Ramos (cell line): ENCODE measurements around the gene CTSS.
"Not testable (repeated sequence)": the region's sequence is repeated elsewhere in the genome, so short reads cannot be mapped to it uniquely, and the experiment has no call there.

Experiments used
- in situ Hi-C: fragments of 300-500 bp; cut with MboI; formaldehyde crosslinking; loops from one replicate; pipeline ENCODE4 v1.14.3; 2022; ENCODE audit warnings: low sequenced_read_pairs; ENCODE audit not compliant: unreplicated experiment

CTSS gene

GRCh38 chr1:150775931-150776505 lies 10.4 kb upstream of the CTSS start:
- in situ Hi-C loops, result not testable (repeated sequence)

DNA sequence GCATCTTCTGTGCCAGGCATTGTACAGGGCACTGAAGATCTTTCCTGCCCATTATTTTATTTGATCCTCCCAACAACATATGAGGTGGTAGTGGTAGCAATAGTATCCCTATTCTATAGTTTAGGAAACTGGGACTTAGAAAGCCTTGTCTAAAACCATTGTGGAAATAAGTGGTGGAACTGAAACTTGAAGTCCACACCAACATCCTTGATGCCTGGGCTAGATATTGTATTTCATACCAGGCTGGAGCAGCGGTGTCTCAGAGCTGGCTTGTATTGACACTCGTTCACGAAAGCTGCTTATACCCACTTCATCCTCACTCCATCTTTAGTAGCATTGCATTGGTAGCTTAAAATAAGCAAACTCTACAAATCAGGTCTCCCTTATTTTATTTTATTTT lies 9.7 kb upstream of the CTSS start:
- in situ Hi-C loops, result no loop called here

GRCh38 chr1:150772326-150772725 lies 6.7 kb upstream of the CTSS start:
- in situ Hi-C loops, result no loop called here

GRCh38 chr1:150767704-150768103 lies 2.1 kb upstream of the CTSS start:
- in situ Hi-C loops, result not testable (repeated sequence)

GRCh38 chr1:150765977-150766301 lies 361 bp upstream of the CTSS start:
- in situ Hi-C loops, result not testable (repeated sequence)

- in situ Hi-C loops, result no loop called here
Measured at GRCh38 chr1:150764617-150765101, 919 bp downstream of the CTSS start.

DNA sequence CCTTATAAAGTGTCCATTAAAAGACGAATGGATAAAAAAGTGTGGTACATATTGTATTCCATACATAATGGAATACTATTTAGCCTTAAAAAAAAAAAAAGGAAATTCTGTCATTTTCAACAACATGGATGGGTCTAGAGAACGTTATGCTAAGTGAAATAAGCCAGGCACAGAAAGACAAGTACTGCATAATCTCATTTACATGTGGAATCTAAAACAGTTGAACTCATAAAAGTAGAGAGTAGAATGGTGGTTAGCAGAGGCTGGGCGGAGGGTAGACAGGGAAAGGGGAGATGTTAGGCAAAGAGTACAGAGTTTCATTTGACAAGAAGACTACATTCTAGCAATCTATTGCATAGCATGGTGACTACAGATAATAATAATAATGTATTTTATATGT lies 2.6 kb downstream of the CTSS start:
- in situ Hi-C loops, result no loop called here

GRCh38 chr1:150762552-150762951 lies 3.0 kb downstream of the CTSS start:
- in situ Hi-C loops, result no loop called here

- in situ Hi-C loops, result no loop called here
Measured at GRCh38 chr1:150761801-150762200, 3.8 kb downstream of the CTSS start.

GRCh38 chr1:150760013-150760412 lies 5.6 kb downstream of the CTSS start:
- in situ Hi-C loops, result no loop called here

DNA sequence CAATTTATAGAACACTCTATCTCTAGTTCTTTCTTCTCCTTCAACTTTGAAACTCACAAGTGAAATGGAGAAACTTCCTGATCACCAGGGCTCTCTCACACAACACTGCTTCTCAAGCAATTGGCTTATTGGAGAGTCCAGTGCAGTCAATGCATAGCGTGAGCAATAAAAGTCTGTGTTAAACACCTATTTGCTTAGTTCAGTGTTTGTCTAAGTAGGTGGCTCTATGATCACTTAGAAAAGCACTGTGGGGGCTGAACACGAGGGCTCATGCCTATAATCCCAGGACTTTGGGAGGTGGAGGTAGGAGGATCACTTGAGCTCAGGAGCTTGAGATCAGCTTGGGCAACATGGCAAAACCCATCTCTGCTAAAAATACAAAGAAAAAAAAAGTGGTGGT lies 12.2 kb downstream of the CTSS start:
- in situ Hi-C loops, result no loop called here

DNA sequence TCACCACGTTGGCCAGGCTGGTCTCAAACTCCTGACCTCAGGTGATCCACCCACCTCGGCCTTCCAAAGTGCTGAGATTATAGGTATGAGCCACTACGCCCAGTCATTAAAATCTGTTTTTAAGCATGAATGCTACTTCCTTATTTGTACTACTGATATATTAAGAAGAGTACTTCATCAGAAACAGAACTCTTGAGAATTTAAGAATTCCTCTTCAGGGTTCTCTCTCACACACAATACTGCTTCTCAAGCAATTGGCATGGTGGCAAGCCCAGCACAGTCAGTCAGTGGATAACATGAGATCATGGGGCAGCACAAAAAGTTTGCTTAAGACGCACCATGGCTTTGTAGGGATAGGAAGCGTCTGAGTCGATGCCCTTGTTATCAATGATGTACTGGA lies 14.1 kb downstream of the CTSS start:
- in situ Hi-C loops, result no loop called here

DNA sequence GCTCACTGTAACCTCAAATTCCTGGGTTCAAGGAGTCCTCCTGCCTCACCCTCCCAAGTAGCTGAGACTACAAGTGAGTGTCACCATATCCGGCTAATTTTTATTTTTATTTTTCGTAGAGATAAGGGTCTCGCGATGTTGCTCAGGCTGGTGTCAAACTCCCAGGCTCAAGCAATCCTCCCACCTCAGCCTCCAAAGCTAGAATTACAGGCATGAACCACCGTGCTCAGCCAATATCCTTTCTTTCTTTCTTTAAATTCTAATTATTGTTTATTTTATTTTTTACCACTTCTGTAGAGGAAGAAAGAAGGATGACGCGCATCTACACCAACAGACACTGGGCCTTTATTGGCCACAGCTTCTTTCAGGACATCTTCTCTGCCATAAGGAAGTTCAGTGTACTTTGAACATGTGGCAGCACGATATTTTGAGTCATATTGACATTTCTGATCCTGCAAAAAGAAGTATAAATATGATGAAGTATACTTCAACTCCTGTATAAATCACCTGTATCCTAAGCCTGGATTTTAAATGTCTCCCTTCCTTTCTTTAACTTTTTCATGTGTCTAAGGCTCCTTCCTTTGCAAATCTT lies 15.8 kb downstream of the CTSS start:
- in situ Hi-C loops, result no loop called here

- in situ Hi-C loops, result no loop called here
Measured at GRCh38 chr1:150748878-150749719, 16.5 kb downstream of the CTSS start.

GRCh38 chr1:150730130-150730721 lies 35.4 kb downstream of the CTSS start:
- in situ Hi-C loops, result no loop called here

- in situ Hi-C loops, result no loop called here
Measured at GRCh38 chr1:150724336-150724735, 41.2 kb downstream of the CTSS start.

DNA sequence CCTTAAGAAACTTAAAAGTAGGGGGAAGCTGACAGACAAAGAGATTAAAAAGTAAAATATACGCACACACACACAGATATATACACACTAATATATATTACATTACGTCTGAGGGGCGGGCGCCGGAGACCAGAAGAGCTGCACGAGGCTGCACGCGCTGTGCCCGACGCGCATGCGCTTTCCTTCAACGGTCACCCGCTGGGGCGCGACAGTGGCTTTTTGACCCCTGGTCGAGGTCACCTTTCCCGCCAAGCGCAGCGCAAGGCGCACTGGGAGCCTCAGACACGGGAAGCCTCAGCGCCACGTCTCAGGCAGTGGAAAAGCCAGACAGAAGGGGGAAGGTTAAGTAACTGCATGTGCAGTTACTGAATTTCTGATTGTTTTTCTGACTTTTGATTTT lies 44.9 kb downstream of the CTSS start, which contains the start of gene HORMAD1:
Gene HORMAD1 (minus strand): TSS at position 193 of the 400 bp plus-strand sequence. CDS start 1,390 bp downstream, outside the sequence.
- in situ Hi-C loops, result no loop called here

- in situ Hi-C loops, result no loop called here
Measured at GRCh38 chr1:150720098-150720497, 45.5 kb downstream of the CTSS start.

GRCh38 chr1:150718225-150718891 lies 47.2 kb downstream of the CTSS start:
- in situ Hi-C loops, result no loop called here

DNA sequence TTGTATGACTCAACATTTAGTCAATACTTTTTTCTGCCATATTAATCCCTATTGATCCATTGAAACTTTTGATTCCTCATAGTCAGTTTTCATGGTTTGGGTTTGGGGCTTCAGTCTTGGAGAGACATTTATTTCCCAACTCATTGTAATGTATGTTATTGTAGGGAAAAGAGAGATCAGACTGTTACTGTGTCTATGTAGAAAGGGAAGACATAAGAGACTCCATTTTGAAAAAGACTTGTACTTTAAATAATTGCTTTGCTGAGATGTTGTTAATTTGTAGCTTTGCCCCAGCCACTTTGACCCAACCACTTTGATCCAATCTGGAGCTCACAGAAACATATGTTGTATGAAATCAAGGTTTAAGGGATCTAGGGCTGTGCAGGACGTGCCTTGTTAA lies 56.5 kb downstream of the CTSS start:
- in situ Hi-C loops, result not testable (repeated sequence)
